ENCODE data around the gene TOM1. TPM values are rescaled to one million over a fixed set of nuclear protein-coding genes. Genes with fewer than 3 reads are reported as not detected.

Gene TOM1
- total and polyA plus RNA-seq, 2 of the 13 experiments (the other 11 are each of a cell fraction or from before 2014, with no cell fraction given) = 30.8 to 87.3 TPM

DNA sequence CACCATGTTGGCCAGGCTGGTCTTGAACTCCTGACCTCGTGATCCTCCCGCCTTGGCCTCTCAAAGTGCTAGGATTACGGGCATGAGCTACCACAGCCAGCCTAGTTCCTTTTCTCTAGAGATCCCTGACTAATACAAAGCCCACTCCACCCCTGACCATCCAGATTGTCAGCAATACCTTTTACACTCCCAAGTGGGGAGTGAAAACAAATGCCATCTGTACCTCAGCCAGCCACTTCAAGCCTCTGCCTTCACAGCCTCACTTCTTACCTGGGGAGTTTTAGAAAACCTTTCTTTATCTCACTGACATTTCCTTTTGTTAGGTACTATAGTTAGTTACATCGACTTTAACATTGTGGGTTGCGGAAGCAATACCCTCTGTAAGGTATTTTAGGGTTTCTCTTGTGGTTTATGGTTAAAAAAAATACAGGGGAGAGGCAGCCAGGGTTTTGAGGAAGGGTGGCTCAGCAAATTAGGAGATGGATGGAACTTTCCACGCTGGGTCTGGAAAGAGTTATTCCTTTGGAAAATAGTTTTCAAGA is 8.9 kb downstream of the TOM1 start:
- Histone ChIP-seq H2AFZ (ENCODE audit: low read length) (no peak overlapping the region), H3K4me2 (ENCODE audit: low read depth, low read length) (no peak overlapping the region), H3K4me1 (ENCODE audit: insufficient read depth, low read length) (peaks cover 65% of the 10 kb centered on the region), H3K4me3 (replicated peaks in 1 of 3; ENCODE audit: insufficient read depth in 1 of 3, low read depth in 2 of 3, low read length in 3 of 3) (no peak overlapping the region), H3K27me3 (ENCODE audit: control insufficient read depth in 1 of 2, insufficient read depth in 2 of 2, low read length in 2 of 2) (no peaks in the 10 kb centered on the region), H3K9ac (ENCODE audit: insufficient read depth, low read depth, low read length) (no peak overlapping the region), H3K9me3 (ENCODE audit: low read length) (no peaks in the 10 kb centered on the region), H3K79me2 (ENCODE audit: insufficient read depth, low read length) (peaks cover 56% of the 10 kb centered on the region), H4K20me1 (ENCODE audit: insufficient read depth, low read length) (no peaks in the 10 kb centered on the region; the same call in 1 of the 2 replicates), H3K36me3 (replicated peaks in 1 of 2; ENCODE audit: control insufficient read depth in 1 of 2, insufficient read depth in 2 of 2, low read length in 2 of 2) (peaks cover 2 to 10% of the 10 kb centered on the region in 2 experiments; a peak in 2 of 5 replicates), H3K27ac (ENCODE audit: extremely low read length, insufficient read depth, low read length) (no peak overlapping the region)
- intact Hi-C loops (cut with micrococcal nuclease; ENCODE audit: unreplicated experiment) = no loop called here
- TF ChIP-seq ZNF446 (CRISPR knock-in tag; IDR thresholded peaks at IDR 0.05) = no peak
- TF ChIP-seq NFKBIZ (CRISPR knock-in tag; IDR thresholded peaks at IDR 0.05) = no peak
- TF ChIP-seq SMAD9 (CRISPR knock-in tag; IDR thresholded peaks at IDR 0.05) = no peak
- no peak for TF ChIP-seq ZNF737 (CRISPR knock-in tag; IDR thresholded peaks at IDR 0.05; ENCODE audit: borderline replicate concordance)
- no peak for TF ChIP-seq ZNF30 (CRISPR knock-in tag; IDR thresholded peaks at IDR 0.05)
- no peak for TF ChIP-seq SP140L (CRISPR knock-in tag; IDR thresholded peaks at IDR 0.05; ENCODE audit: borderline replicate concordance)
- no peak for TF ChIP-seq ZNF160 (CRISPR knock-in tag; IDR thresholded peaks at IDR 0.05)
- TF ChIP-seq, protein P1, sequence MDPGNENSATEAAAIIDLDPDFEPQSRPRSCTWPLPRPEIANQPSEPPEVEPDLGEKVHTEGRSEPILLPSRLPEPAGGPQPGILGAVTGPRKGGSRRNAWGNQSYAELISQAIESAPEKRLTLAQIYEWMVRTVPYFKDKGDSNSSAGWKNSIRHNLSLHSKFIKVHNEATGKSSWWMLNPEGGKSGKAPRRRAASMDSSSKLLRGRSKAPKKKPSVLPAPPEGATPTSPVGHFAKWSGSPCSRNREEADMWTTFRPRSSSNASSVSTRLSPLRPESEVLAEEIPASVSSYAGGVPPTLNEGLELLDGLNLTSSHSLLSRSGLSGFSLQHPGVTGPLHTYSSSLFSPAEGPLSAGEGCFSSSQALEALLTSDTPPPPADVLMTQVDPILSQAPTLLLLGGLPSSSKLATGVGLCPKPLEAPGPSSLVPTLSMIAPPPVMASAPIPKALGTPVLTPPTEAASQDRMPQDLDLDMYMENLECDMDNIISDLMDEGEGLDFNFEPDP (CRISPR knock-in tag; conservative IDR thresholded peaks at IDR 0.05) = no peak
- TF ChIP-seq, protein P2, sequence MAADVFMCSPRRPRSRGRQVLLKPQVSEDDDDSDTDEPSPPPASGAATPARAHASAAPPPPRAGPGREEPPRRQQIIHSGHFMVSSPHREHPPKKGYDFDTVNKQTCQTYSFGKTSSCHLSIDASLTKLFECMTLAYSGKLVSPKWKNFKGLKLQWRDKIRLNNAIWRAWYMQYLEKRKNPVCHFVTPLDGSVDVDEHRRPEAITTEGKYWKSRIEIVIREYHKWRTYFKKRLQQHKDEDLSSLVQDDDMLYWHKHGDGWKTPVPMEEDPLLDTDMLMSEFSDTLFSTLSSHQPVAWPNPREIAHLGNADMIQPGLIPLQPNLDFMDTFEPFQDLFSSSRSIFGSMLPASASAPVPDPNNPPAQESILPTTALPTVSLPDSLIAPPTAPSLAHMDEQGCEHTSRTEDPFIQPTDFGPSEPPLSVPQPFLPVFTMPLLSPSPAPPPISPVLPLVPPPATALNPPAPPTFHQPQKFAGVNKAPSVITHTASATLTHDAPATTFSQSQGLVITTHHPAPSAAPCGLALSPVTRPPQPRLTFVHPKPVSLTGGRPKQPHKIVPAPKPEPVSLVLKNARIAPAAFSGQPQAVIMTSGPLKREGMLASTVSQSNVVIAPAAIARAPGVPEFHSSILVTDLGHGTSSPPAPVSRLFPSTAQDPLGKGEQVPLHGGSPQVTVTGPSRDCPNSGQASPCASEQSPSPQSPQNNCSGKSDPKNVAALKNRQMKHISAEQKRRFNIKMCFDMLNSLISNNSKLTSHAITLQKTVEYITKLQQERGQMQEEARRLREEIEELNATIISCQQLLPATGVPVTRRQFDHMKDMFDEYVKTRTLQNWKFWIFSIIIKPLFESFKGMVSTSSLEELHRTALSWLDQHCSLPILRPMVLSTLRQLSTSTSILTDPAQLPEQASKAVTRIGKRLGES (CRISPR knock-in tag; IDR thresholded peaks at IDR 0.05; ENCODE audit: borderline replicate concordance) = no peak
- TF ChIP-seq, protein P3, sequence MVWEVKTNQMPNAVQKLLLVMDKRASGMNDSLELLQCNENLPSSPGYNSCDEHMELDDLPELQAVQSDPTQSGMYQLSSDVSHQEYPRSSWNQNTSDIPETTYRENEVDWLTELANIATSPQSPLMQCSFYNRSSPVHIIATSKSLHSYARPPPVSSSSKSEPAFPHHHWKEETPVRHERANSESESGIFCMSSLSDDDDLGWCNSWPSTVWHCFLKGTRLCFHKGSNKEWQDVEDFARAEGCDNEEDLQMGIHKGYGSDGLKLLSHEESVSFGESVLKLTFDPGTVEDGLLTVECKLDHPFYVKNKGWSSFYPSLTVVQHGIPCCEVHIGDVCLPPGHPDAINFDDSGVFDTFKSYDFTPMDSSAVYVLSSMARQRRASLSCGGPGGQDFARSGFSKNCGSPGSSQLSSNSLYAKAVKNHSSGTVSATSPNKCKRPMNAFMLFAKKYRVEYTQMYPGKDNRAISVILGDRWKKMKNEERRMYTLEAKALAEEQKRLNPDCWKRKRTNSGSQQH (CRISPR knock-in tag; IDR thresholded peaks at IDR 0.05; ENCODE audit: low read depth) = no peak
- TF ChIP-seq, protein P4, sequence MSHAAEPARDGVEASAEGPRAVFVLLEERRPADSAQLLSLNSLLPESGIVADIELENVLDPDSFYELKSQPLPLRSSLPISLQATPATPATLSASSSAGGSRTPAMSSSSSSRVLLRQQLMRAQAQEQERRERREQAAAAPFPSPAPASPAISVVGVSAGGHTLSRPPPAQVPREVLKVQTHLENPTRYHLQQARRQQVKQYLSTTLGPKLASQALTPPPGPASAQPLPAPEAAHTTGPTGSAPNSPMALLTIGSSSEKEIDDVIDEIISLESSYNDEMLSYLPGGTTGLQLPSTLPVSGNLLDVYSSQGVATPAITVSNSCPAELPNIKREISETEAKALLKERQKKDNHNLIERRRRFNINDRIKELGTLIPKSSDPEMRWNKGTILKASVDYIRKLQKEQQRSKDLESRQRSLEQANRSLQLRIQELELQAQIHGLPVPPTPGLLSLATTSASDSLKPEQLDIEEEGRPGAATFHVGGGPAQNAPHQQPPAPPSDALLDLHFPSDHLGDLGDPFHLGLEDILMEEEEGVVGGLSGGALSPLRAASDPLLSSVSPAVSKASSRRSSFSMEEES (CRISPR knock-in tag; IDR thresholded peaks at IDR 0.05) = no peak
- no peak for TF ChIP-seq RBFOX2 (IDR thresholded peaks at IDR 0.05; ENCODE audit: low read depth, low read length)
- no peak for TF ChIP-seq ATF7-NPFF (CRISPR knock-in tag; IDR thresholded peaks at IDR 0.05; ENCODE audit: low read depth)
- 95% methylated on average over 6 of the region's 6 CpGs for WGBS (ENCODE audit: low lambda C conversion rate)
- POLR2A ChIA-PET = interaction anchor here (0.8 kb wide), 1 partner anchor 9 kb away, joined by 3 read pairs; the partner anchor contains the start of gene TOM1
- DNase-seq (ENCODE audit: low spot score) = no peak
- no TSS peak for BruUV-seq (replicated peaks)
- ATAC-seq = no peak
- in situ Hi-C loops (cut with HindIII; ENCODE audit: extremely low pct_ligation_motif_present, low pct_unique_long_range_greater_than_20kb) = no loop called here
- CTCF ChIA-PET (ENCODE audit: low intra/inter-chr PET ratio, low total read pairs) = no interaction called here
- no peak for FAIRE-seq
